ENCODE results near the gene HTR3E.
"Not testable (repeated sequence)": the region's sequence is repeated elsewhere in the genome, so short reads cannot be mapped to it uniquely, and the experiment has no call there.

Gene HTR3E

GRCh38 chr3:184096811-184097383 lies at the start of gene HTR3E:
TSS of gene HTR3E (plus strand) at chr3:184097064. CDS start at chr3:184097530, 466 bp downstream.
- no peak for DNase-seq (ENCODE audit: low read depth in 2 of 2)

- DNase-seq (ENCODE audit: low read depth in 2 of 2), result no peak
These were observed 46.5 kb upstream of the HTR3E start for GRCh38 chr3:184050217-184050847.

- DNase-seq (ENCODE audit: low read depth in 2 of 2), result no peak
These were observed 44.1 kb upstream of the HTR3E start, which contains the start of gene HTR3C for GRCh38 chr3:184052767-184053166. TSS of gene HTR3C (plus strand) at chr3:184053047. CDS start at chr3:184053081, 34 bp downstream.

- DNase-seq (ENCODE audit: low read depth in 2 of 2), result no peak
These were observed 38.8 kb upstream of the HTR3E start for GRCh38 chr3:184058029-184058428.

- no peak for DNase-seq (ENCODE audit: low read depth in 2 of 2)
These were observed 37.4 kb upstream of the HTR3E start for GRCh38 chr3:184059424-184059823.

GRCh38 chr3:184062637-184063036 lies 34.2 kb upstream of the HTR3E start:
- no peak for DNase-seq (ENCODE audit: low read depth in 2 of 2)

GRCh38 chr3:184066211-184066610 lies 30.7 kb upstream of the HTR3E start:
- DNase-seq (ENCODE audit: low read depth in 2 of 2), result no peak

- DNase-seq (ENCODE audit: low read depth in 2 of 2), result no peak
These were observed 29.2 kb upstream of the HTR3E start for GRCh38 chr3:184067573-184068055.

- DNase-seq (ENCODE audit: low read depth in 2 of 2), result no peak
These were observed 28.5 kb upstream of the HTR3E start for GRCh38 chr3:184068344-184068743.

GRCh38 chr3:184071142-184071541 lies 25.7 kb upstream of the HTR3E start:
- DNase-seq (ENCODE audit: low read depth in 2 of 2), result not testable (repeated sequence)

- no peak for DNase-seq (ENCODE audit: low read depth in 2 of 2)
These were observed 23.2 kb upstream of the HTR3E start for GRCh38 chr3:184073621-184074020.

GRCh38 chr3:184075901-184076300 lies 21.0 kb upstream of the HTR3E start:
- no peak for DNase-seq (ENCODE audit: low read depth in 2 of 2)

GRCh38 chr3:184077881-184078280 lies 19.0 kb upstream of the HTR3E start:
- DNase-seq (ENCODE audit: low read depth in 2 of 2), result no peak

- DNase-seq (ENCODE audit: low read depth in 2 of 2), result no peak
These were observed 18.0 kb upstream of the HTR3E start for GRCh38 chr3:184078851-184079250.

- no peak for DNase-seq (ENCODE audit: low read depth in 2 of 2)
These were observed 15.6 kb upstream of the HTR3E start for GRCh38 chr3:184081116-184081830.

- no peak for DNase-seq (ENCODE audit: low read depth in 2 of 2)
These were observed 14.8 kb upstream of the HTR3E start for GRCh38 chr3:184082034-184082433.

- DNase-seq (ENCODE audit: low read depth in 2 of 2), result no peak
These were observed 14.4 kb upstream of the HTR3E start for GRCh38 chr3:184082465-184082864.

- DNase-seq (ENCODE audit: low read depth in 2 of 2), result no peak
These were observed 11.4 kb upstream of the HTR3E start for GRCh38 chr3:184085389-184085852.

GRCh38 chr3:184092199-184092598 lies 4.7 kb upstream of the HTR3E start:
- no peak for DNase-seq (ENCODE audit: low read depth in 2 of 2)

- DNase-seq (ENCODE audit: low read depth in 2 of 2), result no peak
These were observed 692 bp downstream of the HTR3E start for GRCh38 chr3:184097556-184097955.

GRCh38 chr3:184099806-184100686 lies 3.2 kb downstream of the HTR3E start:
- DNase-seq (ENCODE audit: low read depth in 2 of 2), result no peak

GRCh38 chr3:184110316-184110725 lies 13.5 kb downstream of the HTR3E start:
- DNase-seq (ENCODE audit: low read depth in 2 of 2), result no peak
